ENCODE data around the gene CFAP43. TPM values are rescaled to one million over a fixed set of nuclear protein-coding genes. Genes with fewer than 3 reads are reported as not detected.

Gene CFAP43
- total RNA-seq, 4 donors from 2014 or later, result 0.16 to 0.45 (median 0.40) TPM; not detected in 1

DNA sequence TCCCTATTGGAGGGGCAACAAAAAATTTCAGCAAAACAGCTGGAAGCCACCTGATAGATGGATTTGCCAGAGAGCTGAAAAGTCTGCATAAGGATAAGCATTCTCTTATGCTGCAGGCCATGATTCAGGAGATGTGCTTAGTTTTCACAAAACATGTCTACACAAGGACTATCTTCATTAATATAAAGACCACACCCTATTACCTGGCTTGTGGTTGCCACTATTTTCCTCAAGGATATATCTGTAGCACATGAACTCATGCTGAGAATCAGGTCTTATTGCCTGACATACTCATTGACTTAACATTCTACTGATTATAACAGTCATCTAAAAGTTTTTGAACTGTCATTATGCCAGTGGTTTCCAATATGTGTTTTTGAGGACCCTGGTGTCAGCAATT is 139.4 kb downstream of the CFAP43 start:
- Histone ChIP-seq H3K36me3 (no peaks in the 10 kb centered on the region), H3K27me3 (no peaks in the 10 kb centered on the region), H3K9me3 (no peaks in the 10 kb centered on the region), H3K4me3 (no peak overlapping the region), H3K27ac (no peak overlapping the region), H3K4me1 (no peaks in the 10 kb centered on the region)
- no peak for TF ChIP-seq POLR2AphosphoS5 (IDR thresholded peaks at IDR 0.05)
- no peak for TF ChIP-seq POLR2A (IDR thresholded peaks at IDR 0.05)
- TF ChIP-seq, protein P1, sequence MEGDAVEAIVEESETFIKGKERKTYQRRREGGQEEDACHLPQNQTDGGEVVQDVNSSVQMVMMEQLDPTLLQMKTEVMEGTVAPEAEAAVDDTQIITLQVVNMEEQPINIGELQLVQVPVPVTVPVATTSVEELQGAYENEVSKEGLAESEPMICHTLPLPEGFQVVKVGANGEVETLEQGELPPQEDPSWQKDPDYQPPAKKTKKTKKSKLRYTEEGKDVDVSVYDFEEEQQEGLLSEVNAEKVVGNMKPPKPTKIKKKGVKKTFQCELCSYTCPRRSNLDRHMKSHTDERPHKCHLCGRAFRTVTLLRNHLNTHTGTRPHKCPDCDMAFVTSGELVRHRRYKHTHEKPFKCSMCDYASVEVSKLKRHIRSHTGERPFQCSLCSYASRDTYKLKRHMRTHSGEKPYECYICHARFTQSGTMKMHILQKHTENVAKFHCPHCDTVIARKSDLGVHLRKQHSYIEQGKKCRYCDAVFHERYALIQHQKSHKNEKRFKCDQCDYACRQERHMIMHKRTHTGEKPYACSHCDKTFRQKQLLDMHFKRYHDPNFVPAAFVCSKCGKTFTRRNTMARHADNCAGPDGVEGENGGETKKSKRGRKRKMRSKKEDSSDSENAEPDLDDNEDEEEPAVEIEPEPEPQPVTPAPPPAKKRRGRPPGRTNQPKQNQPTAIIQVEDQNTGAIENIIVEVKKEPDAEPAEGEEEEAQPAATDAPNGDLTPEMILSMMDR (IDR thresholded peaks at IDR 0.05), result no peak
- no peak for TF ChIP-seq EP300 (IDR thresholded peaks at IDR 0.05)
- no peak for ATAC-seq

- H3K4me3 ChIP-seq, result no peak overlapping the region
- 26 to 39% methylated on average over 2 of the region's 2 CpGs for WGBS, 2 donors (ENCODE audit: low coverage in 1 of 2)
- TF ChIP-seq, protein P1 (IDR thresholded peaks at IDR 0.05), result no peak
- no peaks in the 10 kb centered on the region for H3K36me3 ChIP-seq
- no peaks in the 10 kb centered on the region for H3K9me3 ChIP-seq
- no peak for ATAC-seq
- H3K27me3 ChIP-seq, result no peaks in the 10 kb centered on the region
- H3K4me1 ChIP-seq, result no peaks in the 10 kb centered on the region
- no peak overlapping the region for H3K27ac ChIP-seq
These were observed 141.6 kb downstream of the CFAP43 start for GRCh38 chr10:104090611-104091010.

GRCh38 chr10:104089621-104090020 is 142.5 kb downstream of the CFAP43 start:
- ATAC-seq, result no peak
- no peaks in the 10 kb centered on the region for H3K36me3 ChIP-seq
- no peak overlapping the region for H3K27ac ChIP-seq
- H3K9me3 ChIP-seq, result no peaks in the 10 kb centered on the region
- no peaks in the 10 kb centered on the region for H3K4me1 ChIP-seq
- TF ChIP-seq POLR2AphosphoS5 (IDR thresholded peaks at IDR 0.05) (no peak), EP300 (IDR thresholded peaks at IDR 0.05) (no peak), POLR2A (IDR thresholded peaks at IDR 0.05) (no peak)
- TF ChIP-seq, protein P1 (IDR thresholded peaks at IDR 0.05), result no peak
- H3K27me3 ChIP-seq, result no peaks in the 10 kb centered on the region
- H3K4me3 ChIP-seq, result no peak overlapping the region
- WGBS, 2 donors (ENCODE audit: low coverage in 1 of 2), result 35 to 54% methylated on average over 2 to 3 of the region's 3 CpGs

DNA sequence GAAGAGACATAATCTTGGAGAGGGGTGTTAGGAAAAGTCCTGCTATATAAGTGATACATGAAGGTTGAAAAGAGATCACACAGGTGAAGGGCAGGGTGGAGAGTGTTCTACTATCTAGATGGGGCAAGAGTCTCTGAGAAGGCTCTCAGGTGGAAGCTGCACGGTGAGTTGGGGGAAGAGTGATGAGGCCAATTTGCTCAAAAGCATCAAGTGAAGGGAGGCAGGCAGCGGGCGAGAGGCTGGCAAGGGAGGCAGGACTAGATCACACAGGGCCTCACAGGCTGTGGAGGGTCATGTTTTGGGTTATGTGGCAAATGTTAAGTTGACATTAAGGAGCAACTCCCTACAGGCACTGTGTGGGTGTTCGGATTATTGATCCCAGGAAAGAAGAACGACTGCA is 143.9 kb downstream of the CFAP43 start:
- Histone ChIP-seq H3K36me3 (no peaks in the 10 kb centered on the region), H3K4me3 (no peak overlapping the region), H3K27me3 (no peaks in the 10 kb centered on the region), H3K9me3 (no peaks in the 10 kb centered on the region), H3K4me1 (no peaks in the 10 kb centered on the region), H3K27ac (no peak overlapping the region)
- TF ChIP-seq, protein P1 (IDR thresholded peaks at IDR 0.05), result no peak
- TF ChIP-seq EP300 (IDR thresholded peaks at IDR 0.05), result no peak
- TF ChIP-seq POLR2AphosphoS5 (IDR thresholded peaks at IDR 0.05), result no peak
- TF ChIP-seq POLR2A (IDR thresholded peaks at IDR 0.05), result no peak
- WGBS, 2 donors (ENCODE audit: low coverage in 1 of 2), result 81 to 92% methylated on average over 3 to 5 of the region's 5 CpGs
- no peak for ATAC-seq

- ATAC-seq, result no peak
These were observed 146.3 kb downstream of the CFAP43 start, which contains the start of gene COL17A1 for GRCh38 chr10:104085801-104086400. Gene COL17A1 (minus strand): TSS chr10:104085880. CDS start chr10:104080673, 5,207 bp downstream.

More at GRCh38 chr10:104085801-104086400, 146.3 kb downstream of the CFAP43 start, which contains the start of gene COL17A1:
- peaks cover 0 to 3% (median 0%) of the 10 kb centered on the region in 3 donors for H3K4me1 ChIP-seq
- TF ChIP-seq POLR2AphosphoS5 (IDR thresholded peaks at IDR 0.05) (no peak), EP300 (IDR thresholded peaks at IDR 0.05) (no peak), POLR2A (IDR thresholded peaks at IDR 0.05) (no peak)
- TF ChIP-seq, protein P1 (IDR thresholded peaks at IDR 0.05), result no peak
- no peaks in the 10 kb centered on the region for H3K36me3 ChIP-seq
- H3K27ac ChIP-seq, result no peak within 1 kb of the TSS
- no peaks in the 10 kb centered on the region for H3K27me3 ChIP-seq
- no peaks in the 10 kb centered on the region for H3K9me3 ChIP-seq
- WGBS, 2 donors (ENCODE audit: low coverage in 1 of 2), result 60 to 90% methylated on average over 2 to 3 of the region's 3 CpGs
- no peak within 1 kb of the TSS for H3K4me3 ChIP-seq

All from gastroesophageal sphincter (tissue), 4 donors.